Keratinocyte (primary cell): ENCODE results near the gene FRMD1. TPM values are rescaled to one million over a fixed set of nuclear protein-coding genes. Genes with fewer than 3 reads are reported as not detected.

Source experiments
- DNase-seq: peaks from one replicate; pipeline ENCODE4 v3.0.0-alpha.2; 2011; ENCODE audit warnings: low read depth, missing footprints, low spot score
- FAIRE-seq: peaks from 2 replicates; lab custom pipeline; 2011; peaks lifted over from hg19 to GRCh38; lab: Jason Lieb, UNC
- H2AFZ ChIP-seq: 2 replicates; pipeline ENCODE4 v1.6.0; 2012; ENCODE audit warnings: low read length, control low read depth, inconsistent platforms; ENCODE audit not compliant: control insufficient read depth
- H3K27ac ChIP-seq: 2 replicates; pipeline ENCODE4 v1.5.1; 2011; ENCODE audit warnings: low read length; ENCODE audit not compliant: control insufficient read depth, insufficient read depth
- H3K27me3 ChIP-seq: 3 replicates; pipeline ENCODE4 v1.6.0; 2011; ENCODE audit warnings: low read length; ENCODE audit not compliant: control insufficient read depth, insufficient read depth; ENCODE audit errors: extremely low read depth
- H3K36me3 ChIP-seq, 2 experiments: 2 replicates in 1 of 2; 3 replicates in 1 of 2; pipeline ENCODE4 v1.5.1; 2011; ENCODE audit warnings: low read length in 2 of 2, mild to moderate bottlenecking in 1 of 2; ENCODE audit not compliant: control insufficient read depth in 2 of 2, insufficient read depth in 2 of 2; ENCODE audit errors: extremely low read depth in 1 of 2
- H3K4me1 ChIP-seq: 3 replicates; pipeline ENCODE4 v1.5.1; 2011; ENCODE audit warnings: low read length; ENCODE audit not compliant: control insufficient read depth, insufficient read depth; ENCODE audit errors: extremely low read depth
- H3K4me2 ChIP-seq: 3 replicates; pipeline ENCODE4 v1.6.0; 2011; ENCODE audit warnings: low read depth, low read length; ENCODE audit not compliant: control insufficient read depth, insufficient read depth; ENCODE audit errors: extremely low read depth
- H3K4me3 ChIP-seq, 3 experiments: fragments of 200-600 bp in 1 of 3; sonication (generic) in 1 of 3; 2 replicates in 2 of 3; 3 replicates in 1 of 3; pipeline ENCODE4 v1.5.1; 2011 to 2016; ENCODE audit warnings: low read length in 3 of 3, mild to moderate bottlenecking in 3 of 3, control low read depth in 2 of 3, inconsistent platforms in 1 of 3, low read depth in 1 of 3, mixed read lengths in 1 of 3, mixed run types in 1 of 3, moderate library complexity in 1 of 3; ENCODE audit not compliant: control insufficient read depth in 2 of 3, insufficient read depth in 2 of 3; ENCODE audit errors: extremely low read depth in 1 of 3
- H3K79me2 ChIP-seq: 2 replicates; pipeline ENCODE4 v1.6.0; 2012; ENCODE audit warnings: low read length; ENCODE audit not compliant: control insufficient read depth, insufficient read depth
- H3K9ac ChIP-seq: 3 replicates; pipeline ENCODE4 v1.6.0; 2011; ENCODE audit warnings: low read length; ENCODE audit not compliant: control insufficient read depth, insufficient read depth; ENCODE audit errors: extremely low read depth
- H3K9me1 ChIP-seq: 3 replicates; pipeline ENCODE4 v1.6.0; 2011; ENCODE audit warnings: low read length; ENCODE audit not compliant: control insufficient read depth, insufficient read depth; ENCODE audit errors: extremely low read depth
- H3K9me3 ChIP-seq: 2 replicates; pipeline ENCODE4 v1.5.1; 2012; ENCODE audit warnings: low read depth, low read length; ENCODE audit not compliant: control insufficient read depth
- H4K20me1 ChIP-seq: 3 replicates; pipeline ENCODE4 v1.6.0; 2011; ENCODE audit warnings: low read length; ENCODE audit not compliant: control insufficient read depth, insufficient read depth; ENCODE audit errors: extremely low read depth
- CTCF ChIP-seq, 3 experiments: IDR thresholded peaks in 1 of 3; conservative IDR thresholded peaks in 1 of 3; optimal IDR thresholded peaks in 1 of 3; 2 replicates in 2 of 3; 3 replicates in 1 of 3; pipeline versions ENCODE3 to v1.5.1; 2011; ENCODE audit warnings: low read length in 3 of 3, mild to moderate bottlenecking in 3 of 3, moderate library complexity in 2 of 3, control low read depth in 1 of 3, inconsistent platforms in 1 of 3; ENCODE audit not compliant: insufficient read depth in 2 of 3; ENCODE audit errors: extremely low read depth in 1 of 3
- EZH2 ChIP-seq: IDR thresholded peaks from one replicate; pipeline ENCODE4 v1.6.1; 2012; ENCODE audit warnings: inconsistent platforms, mild to moderate bottlenecking, low read length, moderate library complexity
- dilution Hi-C: fragments of 300-500 bp; cut with MboI; formaldehyde crosslinking; loops from one replicate; pipeline ENCODE4 v1.7.0; 2020; ENCODE audit warnings: low sequenced_read_pairs; ENCODE audit not compliant: extremely low pct_ligation_motif_present
- polyA plus RNA-seq, 5 experiments: library from polyadenylated mRNA; depleted of rRNA in 3 of 5; stranded (reverse) in 3 of 5; stranded (forward) in 1 of 5; unstranded in 1 of 5; fragments of >200 nt; gene quantifications; 1 replicate in 1 of 5; 2 replicates in 3 of 5; 3 replicates in 1 of 5; pipeline versions ENCODE4 v1.2.1 to v1.2.3, GENCODE V29; 2011 to 2012; ENCODE audit warnings: missing spikeins in 2 of 5, low read depth in 1 of 5, low replicate concordance in 1 of 5

The FRMD1 gene
- polyA plus RNA-seq, 1 donor (not counting 4 experiments of a cell fraction or from before 2014, with no cell fraction given), result not detected

- Histone ChIP-seq H4K20me1 (no peaks in the 10 kb centered on the region), H3K9me1 (no peaks in the 10 kb centered on the region), H3K27me3 (no peaks in the 10 kb centered on the region), H3K9me3 (no peaks in the 10 kb centered on the region), H3K36me3 (no peaks in the 10 kb centered on the region), H3K27ac (no peak overlapping the region), H3K79me2 (no peaks in the 10 kb centered on the region), H3K9ac (no peak overlapping the region), H3K4me1 (no peaks in the 10 kb centered on the region), H3K4me2 (no peak overlapping the region), H3K4me3 (no peak overlapping the region), H2AFZ (no peak overlapping the region)
- FAIRE-seq, result no peak
- dilution Hi-C loops, result no loop called here
- no peak for DNase-seq
- TF ChIP-seq EZH2, result no peak
Observed at GRCh38 chr6:168093634-168094033, 14.6 kb upstream of the FRMD1 start.

- Histone ChIP-seq H3K4me2 (no peak overlapping the region), H3K9me1 (no peaks in the 10 kb centered on the region), H3K27me3 (no peaks in the 10 kb centered on the region), H3K4me3 (no peak overlapping the region), H2AFZ (no peak overlapping the region), H3K36me3 (no peaks in the 10 kb centered on the region), H3K27ac (no peak overlapping the region), H3K79me2 (no peaks in the 10 kb centered on the region), H3K9me3 (no peaks in the 10 kb centered on the region), H3K4me1 (no peaks in the 10 kb centered on the region), H3K9ac (no peak overlapping the region), H4K20me1 (no peaks in the 10 kb centered on the region)
- DNase-seq (no peak), FAIRE-seq (no peak)
- dilution Hi-C loops, result no loop called here
- no peak for TF ChIP-seq EZH2
Observed at GRCh38 chr6:168093071-168093505, 14.1 kb upstream of the FRMD1 start.

GRCh38 chr6:168092541-168092940 lies 13.5 kb upstream of the FRMD1 start:
- Histone ChIP-seq H2AFZ (no peak overlapping the region), H3K4me1 (no peaks in the 10 kb centered on the region), H3K9me1 (no peaks in the 10 kb centered on the region), H3K4me3 (no peak overlapping the region), H4K20me1 (no peaks in the 10 kb centered on the region), H3K4me2 (no peak overlapping the region), H3K9me3 (no peaks in the 10 kb centered on the region), H3K36me3 (no peaks in the 10 kb centered on the region), H3K79me2 (no peaks in the 10 kb centered on the region), H3K27me3 (no peaks in the 10 kb centered on the region), H3K9ac (no peak overlapping the region), H3K27ac (no peak overlapping the region)
- dilution Hi-C loops, result no loop called here
- TF ChIP-seq EZH2 (no peak), CTCF (optimal IDR thresholded peaks at IDR 0.05 in 1 of 3, IDR thresholded peaks at IDR 0.05 in 1 of 3, conservative IDR thresholded peaks at IDR 0.05 in 1 of 3; ENCODE audit: extremely low read depth in 1 of 3, insufficient read depth in 2 of 3, low read length in 3 of 3) (no peak)
- DNase-seq (no peak), FAIRE-seq (no peak)
